GM10266 (cell line): ENCODE measurements around the gene NKAIN4.

Experiments used
- DNase-seq: peaks from one replicate; pipeline ENCODE4 v3.0.0; 2012; ENCODE audit errors: extremely low spot score
- CTCF ChIP-seq: IDR thresholded peaks from 2 replicates; pipeline ENCODE4 v1.5.1; 2012; ENCODE audit warnings: mild to moderate bottlenecking, low read depth; ENCODE audit not compliant: control insufficient read depth, insufficient read depth; ENCODE audit errors: missing control alignments

Gene NKAIN4

GRCh38 chr20:63273059-63273579 is 18.9 kb upstream of the NKAIN4 start:
- TF ChIP-seq CTCF = no peak
- DNase-seq = no peak

- DNase-seq = peak; percentile 100
These were observed 18.1 kb upstream of the NKAIN4 start, which contains the start of gene ARFGAP1 for GRCh38 chr20:63272105-63273058. Gene ARFGAP1, plus strand, starts transcription at chr20:63272813. Its CDS starts 2,768 bp downstream, at chr20:63275581.

GRCh38 chr20:63270606-63271325 is 16.5 kb upstream of the NKAIN4 start:
- TF ChIP-seq CTCF = no peak

More at GRCh38 chr20:63272105-63273058, 18.1 kb upstream of the NKAIN4 start, which contains the start of gene ARFGAP1:
- no peak for TF ChIP-seq CTCF

GRCh38 chr20:63269724-63270123 is 15.5 kb upstream of the NKAIN4 start:
- no peak for DNase-seq
- TF ChIP-seq CTCF = no peak

More at GRCh38 chr20:63270606-63271325, 16.5 kb upstream of the NKAIN4 start:
- DNase-seq = no peak

- TF ChIP-seq CTCF = no peak
- no peak for DNase-seq
These were observed 14.6 kb upstream of the NKAIN4 start for GRCh38 chr20:63268671-63269439.

- DNase-seq = no peak
These were observed 14.0 kb upstream of the NKAIN4 start for GRCh38 chr20:63268256-63268655.

More at GRCh38 chr20:63268256-63268655, 14.0 kb upstream of the NKAIN4 start:
- TF ChIP-seq CTCF = no peak
